Vagina (tissue), 2 donors: ENCODE measurements around the gene GFAP.

Experiments used
- CTCF ChIP-seq, 3 experiments: fragments of 450-650 bp in 2 of 3; fragments of 200-600 bp in 1 of 3; sonication (generic) in 1 of 3; IDR thresholded peaks; one replicate each; pipeline ENCODE4 v1.5.1; 2017 to 2019; ENCODE audit warnings: antibody characterized with exemption in 3 of 3, mild to moderate bottlenecking in 2 of 3, moderate library complexity in 2 of 3
- POLR2A ChIP-seq, 2 donors: fragments of 450-650 bp; IDR thresholded peaks; one replicate each; pipeline ENCODE4 v1.6.1; 2017; ENCODE audit warnings: antibody characterized with exemption in 2 of 2, mild to moderate bottlenecking in 2 of 2, moderate library complexity in 2 of 2
- POLR2AphosphoS5 ChIP-seq, 2 donors: sonication (generic); formaldehyde crosslinking; IDR thresholded peaks; one replicate each; pipeline ENCODE4 v1.9.0; 2017; ENCODE audit warnings: antibody characterized with exemption in 2 of 2, mild to moderate bottlenecking in 2 of 2, low read depth in 1 of 2; ENCODE audit not compliant: insufficient read depth in 1 of 2

- TF ChIP-seq CTCF (IDR thresholded peaks at IDR 0.05) (no peak), POLR2AphosphoS5 (IDR thresholded peaks at IDR 0.05; ENCODE audit: insufficient read depth in 1 of 2, low read depth in 1 of 2) (no peak), POLR2A (IDR thresholded peaks at IDR 0.05) (no peak)
Observed at GRCh38 chr17:44892250-44892649, 23.1 kb downstream of the GFAP start.
